ENCODE results near the gene ABCA3. TPM values are rescaled to one million over a fixed set of nuclear protein-coding genes. Genes with fewer than 3 reads are reported as not detected.

ABCA3 gene
- total and polyA plus RNA-seq, 2 donors from 2014 or later, result 5.5 to 35.5 TPM

- H3K36me3 ChIP-seq (ENCODE audit: control insufficient read depth in 2 of 3, insufficient read depth in 3 of 3, low read length in 3 of 3), result peaks cover 0 to 26% (median 10%) of the 10 kb centered on the region in 3 donors
- no peak overlapping the region for H3K4me3 ChIP-seq (ENCODE audit: low read length in 3 of 3)
- no peaks in the 10 kb centered on the region for H3K27me3 ChIP-seq (ENCODE audit: control insufficient read depth, insufficient read depth, low read length)
- H3K27ac ChIP-seq (ENCODE audit: low read depth in 2 of 2, low read length in 2 of 2), result no peak overlapping the region
- DNase-seq (peak in 1 of 5 donors; percentile 64), FAIRE-seq (no peak)
- no peaks in the 10 kb centered on the region for H3K9me3 ChIP-seq (ENCODE audit: control insufficient read depth in 2 of 3, insufficient read depth in 1 of 3, low read length in 3 of 3)
- H3K9ac ChIP-seq (ENCODE audit: low read length in 3 of 3), result no peak overlapping the region
- peaks cover 0 to 6% (median 3%) of the 10 kb centered on the region in 3 donors for H3K4me1 ChIP-seq (ENCODE audit: control insufficient read depth in 2 of 3, insufficient read depth in 2 of 3, low read depth in 1 of 3, low read length in 3 of 3)
- TF ChIP-seq CTCF (IDR thresholded peaks at IDR 0.05; ENCODE audit: borderline replicate concordance, extremely low read depth, insufficient read depth), result no peak
- intact Hi-C loops (cut with DNase I), result no loop called here
Observed at GRCh38 chr16:2228161-2228824, 112.2 kb downstream of the ABCA3 start.

- DNase-seq (no peak), FAIRE-seq (no peak)
- H3K27ac ChIP-seq (ENCODE audit: low read depth in 2 of 2, low read length in 2 of 2), result no peak overlapping the region
- H3K9me3 ChIP-seq (ENCODE audit: control insufficient read depth in 2 of 3, insufficient read depth in 1 of 3, low read length in 3 of 3), result no peaks in the 10 kb centered on the region
- no peak overlapping the region for H3K9ac ChIP-seq (ENCODE audit: low read length in 3 of 3)
- no peak for TF ChIP-seq CTCF (IDR thresholded peaks at IDR 0.05; ENCODE audit: borderline replicate concordance, extremely low read depth, insufficient read depth)
- H3K4me1 ChIP-seq (ENCODE audit: control insufficient read depth in 2 of 3, insufficient read depth in 2 of 3, low read depth in 1 of 3, low read length in 3 of 3), result peaks cover 0 to 6% (median 3%) of the 10 kb centered on the region in 3 donors
- no peak overlapping the region for H3K4me3 ChIP-seq (ENCODE audit: low read length in 3 of 3)
- intact Hi-C loops (cut with DNase I), result no loop called here
- peaks cover 0 to 21% (median 9%) of the 10 kb centered on the region in 3 donors for H3K36me3 ChIP-seq (ENCODE audit: control insufficient read depth in 2 of 3, insufficient read depth in 3 of 3, low read length in 3 of 3)
- H3K27me3 ChIP-seq (ENCODE audit: control insufficient read depth, insufficient read depth, low read length), result no peaks in the 10 kb centered on the region
Observed at GRCh38 chr16:2226918-2227317, 113.6 kb downstream of the ABCA3 start.

GRCh38 chr16:2226245-2226793, 114.2 kb downstream of the ABCA3 start:
- no peak for DNase-seq
- H3K9ac ChIP-seq (ENCODE audit: low read length in 3 of 3), result no peak overlapping the region
- no peak for FAIRE-seq
- no peaks in the 10 kb centered on the region for H3K9me3 ChIP-seq (ENCODE audit: control insufficient read depth in 2 of 3, insufficient read depth in 1 of 3, low read length in 3 of 3)
- H3K36me3 ChIP-seq (ENCODE audit: control insufficient read depth in 2 of 3, insufficient read depth in 3 of 3, low read length in 3 of 3), result peaks cover 0 to 15% (median 3%) of the 10 kb centered on the region in 3 donors
- no peaks in the 10 kb centered on the region for H3K27me3 ChIP-seq (ENCODE audit: control insufficient read depth, insufficient read depth, low read length)
- no peak for TF ChIP-seq CTCF (IDR thresholded peaks at IDR 0.05; ENCODE audit: borderline replicate concordance, extremely low read depth, insufficient read depth)
- H3K27ac ChIP-seq (ENCODE audit: low read depth in 2 of 2, low read length in 2 of 2), result no peak overlapping the region
- intact Hi-C loops (cut with DNase I), result no loop called here
- H3K4me1 ChIP-seq (ENCODE audit: control insufficient read depth in 2 of 3, insufficient read depth in 2 of 3, low read depth in 1 of 3, low read length in 3 of 3), result peaks cover 0 to 6% (median 3%) of the 10 kb centered on the region in 3 donors
- H3K4me3 ChIP-seq (ENCODE audit: low read length in 3 of 3), result no peak overlapping the region

Small RNA genes lying within 50 kb of the gene (microRNA-seq; reads per million reads assigned to microRNA genes)
- gene MIR3677 (not detected), gene MIR4717 (not detected)

Other genes with a start within 250 kb of the ABCA3 start
- gene PKD1, start 204.8 kb downstream of the ABCA3 start, total RNA-seq, result 88.3 TPM
- gene PKD1, start 204.8 kb downstream of the ABCA3 start, polyA plus RNA-seq (ENCODE audit: insufficient read depth, low read depth, low replicate concordance), result 16.2 TPM
- 1.5 TPM for gene RAB26, start 192.1 kb downstream of the ABCA3 start, total RNA-seq
- gene RAB26, start 192.1 kb downstream of the ABCA3 start, polyA plus RNA-seq (ENCODE audit: insufficient read depth, low read depth, low replicate concordance), result 3.0 TPM
- 66.8 TPM for gene TRAF7, start 184.9 kb downstream of the ABCA3 start, total RNA-seq
- 26.1 TPM for gene TRAF7, start 184.9 kb downstream of the ABCA3 start, polyA plus RNA-seq (ENCODE audit: insufficient read depth, low read depth, low replicate concordance)
- gene CASKIN1, start 144.1 kb downstream of the ABCA3 start, total RNA-seq, result 0.66 TPM
- gene CASKIN1, start 144.1 kb downstream of the ABCA3 start, polyA plus RNA-seq (ENCODE audit: insufficient read depth, low read depth, low replicate concordance), result 0.30 TPM
- 34.0 TPM for gene MLST8, start 135.3 kb downstream of the ABCA3 start, total RNA-seq
- 63.3 TPM for gene MLST8, start 135.3 kb downstream of the ABCA3 start, polyA plus RNA-seq (ENCODE audit: insufficient read depth, low read depth, low replicate concordance)
- 7.2 TPM for gene BRICD5, start 129.9 kb downstream of the ABCA3 start, total RNA-seq
- 8.2 TPM for gene BRICD5, start 129.9 kb downstream of the ABCA3 start, polyA plus RNA-seq (ENCODE audit: insufficient read depth, low read depth, low replicate concordance)
- gene PGP, start 125.9 kb downstream of the ABCA3 start, total RNA-seq, result 13.5 TPM
- 21.2 TPM for gene PGP, start 125.9 kb downstream of the ABCA3 start, polyA plus RNA-seq (ENCODE audit: insufficient read depth, low read depth, low replicate concordance)
- gene E4F1, start 117.1 kb downstream of the ABCA3 start, total RNA-seq, result 26.0 TPM
- gene E4F1, start 117.1 kb downstream of the ABCA3 start, polyA plus RNA-seq (ENCODE audit: insufficient read depth, low read depth, low replicate concordance), result 13.6 TPM
- gene DNASE1L2, start 104.3 kb downstream of the ABCA3 start, total RNA-seq, result 0.88 TPM
- 0.88 TPM for gene DNASE1L2, start 104.3 kb downstream of the ABCA3 start, polyA plus RNA-seq (ENCODE audit: insufficient read depth, low read depth, low replicate concordance)
- 98.1 TPM for gene ECI1, start 89.1 kb downstream of the ABCA3 start, total RNA-seq
- 233 TPM for gene ECI1, start 89.1 kb downstream of the ABCA3 start, polyA plus RNA-seq (ENCODE audit: insufficient read depth, low read depth, low replicate concordance)
- 134 TPM for gene RNPS1, start 72.6 kb downstream of the ABCA3 start, total RNA-seq
- gene RNPS1, start 72.6 kb downstream of the ABCA3 start, polyA plus RNA-seq (ENCODE audit: insufficient read depth, low read depth, low replicate concordance), result 102 TPM
- gene CCNF, start 88.7 kb upstream of the ABCA3 start, total RNA-seq, result 2.9 TPM
- gene CCNF, start 88.7 kb upstream of the ABCA3 start, polyA plus RNA-seq (ENCODE audit: insufficient read depth, low read depth, low replicate concordance), result 0.77 TPM
- gene TEDC2, start 119.4 kb upstream of the ABCA3 start, total RNA-seq, result 1.4 TPM
- 1.7 TPM for gene TEDC2, start 119.4 kb upstream of the ABCA3 start, polyA plus RNA-seq (ENCODE audit: insufficient read depth, low read depth, low replicate concordance)
- 0.28 TPM for gene NTN3, start 130.6 kb upstream of the ABCA3 start, total RNA-seq
- not detected for gene NTN3, start 130.6 kb upstream of the ABCA3 start, polyA plus RNA-seq (ENCODE audit: insufficient read depth, low read depth, low replicate concordance)
- 25.7 TPM for gene TBC1D24, start 134.4 kb upstream of the ABCA3 start, total RNA-seq
- 23.9 TPM for gene TBC1D24, start 134.4 kb upstream of the ABCA3 start, polyA plus RNA-seq (ENCODE audit: insufficient read depth, low read depth, low replicate concordance)
- 303 TPM for gene ATP6V0C, start 173.2 kb upstream of the ABCA3 start, total RNA-seq
- 520 TPM for gene ATP6V0C, start 173.2 kb upstream of the ABCA3 start, polyA plus RNA-seq (ENCODE audit: insufficient read depth, low read depth, low replicate concordance)
- 52.1 TPM for gene AMDHD2, start 179.6 kb upstream of the ABCA3 start, total RNA-seq
- 51.8 TPM for gene AMDHD2, start 179.6 kb upstream of the ABCA3 start, polyA plus RNA-seq (ENCODE audit: insufficient read depth, low read depth, low replicate concordance)
- gene CEMP1, start 190.7 kb upstream of the ABCA3 start, total RNA-seq, result 0.54 TPM
- gene CEMP1, start 190.7 kb upstream of the ABCA3 start, polyA plus RNA-seq (ENCODE audit: insufficient read depth, low read depth, low replicate concordance), result not detected
- gene PDPK1, start 197.3 kb upstream of the ABCA3 start, total RNA-seq, result 52.3 TPM
- 14.3 TPM for gene PDPK1, start 197.3 kb upstream of the ABCA3 start, polyA plus RNA-seq (ENCODE audit: insufficient read depth, low read depth, low replicate concordance)